ENCODE measurements around the gene ALKBH5. TPM values are rescaled to one million over a fixed set of nuclear protein-coding genes. Genes with fewer than 3 reads are reported as not detected.

The ALKBH5 gene
- total RNA-seq, 1 donor from 2014 or later: 78.8 TPM

- DNase-seq (ENCODE audit: low spot score): peak; percentile 94
- no peak overlapping the region for H3K4me3 Mint-ChIP-seq
- Histone ChIP-seq H3K4me1 (peaks cover 8% of the 10 kb centered on the region), H3K27me3 (no peaks in the 10 kb centered on the region), H2AFZ (replicated peaks) (no peak overlapping the region), H3K4me2 (peak overlapping the region; percentile 76), H3K9me3 (ENCODE audit: low read depth) (no peaks in the 10 kb centered on the region), H3K4me3 (peak overlapping the region; percentile 50), H3K36me3 (no peaks in the 10 kb centered on the region), H3K9ac (no peak overlapping the region), H3F3A (ENCODE audit: low read depth) (peaks cover 10% of the 10 kb centered on the region), H3K27ac (no peak overlapping the region), H3K79me2 (ENCODE audit: low read depth) (no peaks in the 10 kb centered on the region), H4K20me1 (ENCODE audit: low read depth) (no peaks in the 10 kb centered on the region)
- H3K9me3 Mint-ChIP-seq: no peaks in the 10 kb centered on the region
- TF ChIP-seq EZH2 (IDR thresholded peaks at IDR 0.05) (no peak), CTCF (IDR thresholded peaks at IDR 0.05) (no peak), EZH2phosphoT487 (IDR thresholded peaks at IDR 0.05) (no peak)
- H3K27ac Mint-ChIP-seq: peak overlapping the region; percentile 74
- H3K27me3 Mint-ChIP-seq (ENCODE audit: insufficient read depth, low read depth): peaks cover 8% of the 10 kb centered on the region
- peaks cover 63% of the 10 kb centered on the region for H3K4me1 Mint-ChIP-seq
- no peaks in the 10 kb centered on the region for H3K36me3 Mint-ChIP-seq
These were observed 25.5 kb upstream of the ALKBH5 start for GRCh38 chr17:18158022-18158600.

DNA sequence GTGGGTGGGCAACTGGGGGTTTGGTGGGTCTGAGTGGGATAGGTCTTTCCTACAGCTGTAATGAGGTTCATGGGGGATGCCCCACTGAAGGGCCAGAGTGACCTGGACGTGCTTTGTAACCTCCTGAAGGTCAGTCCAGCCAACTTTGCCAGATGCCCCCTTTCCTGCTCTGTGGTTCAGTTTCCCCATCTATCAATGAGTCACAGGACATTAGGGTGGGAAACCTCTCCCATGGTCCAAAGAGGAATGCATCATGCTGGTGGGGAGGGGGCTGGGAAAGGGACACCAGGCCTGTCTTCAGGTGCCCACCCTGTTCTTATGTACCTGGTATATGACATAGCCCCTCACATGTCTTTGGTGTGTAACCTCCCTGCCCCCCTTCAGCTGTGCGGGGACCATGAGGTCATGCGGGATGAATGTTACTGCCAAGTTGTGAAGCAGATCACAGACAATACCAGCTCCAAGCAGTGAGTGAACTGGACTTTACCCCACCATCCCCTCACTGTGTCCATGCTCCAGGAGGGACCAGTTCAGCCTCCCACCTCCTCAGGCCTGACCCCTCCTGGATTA is 24.0 kb upstream of the ALKBH5 start:
- TF ChIP-seq EZH2 (IDR thresholded peaks at IDR 0.05) (no peak), CTCF (IDR thresholded peaks at IDR 0.05) (no peak), EZH2phosphoT487 (IDR thresholded peaks at IDR 0.05) (no peak)
- Histone ChIP-seq H3K36me3 (no peaks in the 10 kb centered on the region), H3K9me3 (ENCODE audit: low read depth) (no peaks in the 10 kb centered on the region), H3K27ac (no peak overlapping the region), H3K4me2 (no peak overlapping the region), H3F3A (ENCODE audit: low read depth) (peaks cover under 1% of the 10 kb centered on the region), H3K4me3 (no peak overlapping the region), H3K27me3 (no peaks in the 10 kb centered on the region), H3K4me1 (peaks cover 4% of the 10 kb centered on the region), H3K79me2 (ENCODE audit: low read depth) (no peaks in the 10 kb centered on the region), H3K9ac (no peak overlapping the region), H4K20me1 (ENCODE audit: low read depth) (no peaks in the 10 kb centered on the region), H2AFZ (replicated peaks) (no peak overlapping the region)
- H3K4me3 Mint-ChIP-seq: no peak overlapping the region
- peaks cover 62% of the 10 kb centered on the region for H3K4me1 Mint-ChIP-seq
- H3K27ac Mint-ChIP-seq: peak overlapping the region; percentile 21
- H3K9me3 Mint-ChIP-seq: no peaks in the 10 kb centered on the region
- H3K36me3 Mint-ChIP-seq: no peaks in the 10 kb centered on the region
- peaks cover 9% of the 10 kb centered on the region for H3K27me3 Mint-ChIP-seq (ENCODE audit: insufficient read depth, low read depth)
- DNase-seq (ENCODE audit: low spot score): no peak

GRCh38 chr17:18160128-18160856 is 23.3 kb upstream of the ALKBH5 start:
- Mint-ChIP-seq H3K27ac (peak overlapping the region; percentile 70), H3K27me3 (ENCODE audit: insufficient read depth, low read depth) (peaks cover 9% of the 10 kb centered on the region), H3K4me3 (no peak overlapping the region), H3K4me1 (peaks cover 60% of the 10 kb centered on the region), H3K36me3 (no peaks in the 10 kb centered on the region), H3K9me3 (no peaks in the 10 kb centered on the region)
- peaks cover 4% of the 10 kb centered on the region for H3K4me1 ChIP-seq
- DNase-seq (ENCODE audit: low spot score): no peak
- no peaks in the 10 kb centered on the region for H3K36me3 ChIP-seq
- H3K79me2 ChIP-seq (ENCODE audit: low read depth): no peaks in the 10 kb centered on the region
- no peaks in the 10 kb centered on the region for H3K27me3 ChIP-seq
- H3F3A ChIP-seq (ENCODE audit: low read depth): no peaks in the 10 kb centered on the region
- TF ChIP-seq EZH2 (IDR thresholded peaks at IDR 0.05) (no peak), EZH2phosphoT487 (IDR thresholded peaks at IDR 0.05) (no peak), CTCF (IDR thresholded peaks at IDR 0.05) (no peak)
- H3K9ac ChIP-seq: no peak overlapping the region
- no peak overlapping the region for H3K27ac ChIP-seq
- H2AFZ ChIP-seq (replicated peaks): no peak overlapping the region
- no peak overlapping the region for H3K4me2 ChIP-seq
- H4K20me1 ChIP-seq (ENCODE audit: low read depth): no peaks in the 10 kb centered on the region
- H3K4me3 ChIP-seq: no peak overlapping the region
- no peaks in the 10 kb centered on the region for H3K9me3 ChIP-seq (ENCODE audit: low read depth)

All from neural progenitor cell (in vitro differentiated cells).